Liver (tissue), 9 donors: ENCODE results near the gene IGF2BP3. TPM values are rescaled to one million over a fixed set of nuclear protein-coding genes. Genes with fewer than 3 reads are reported as not detected.

Experiments used
- DNase-seq: peaks from one replicate; pipeline ENCODE4 v3.0.0-alpha.2; 2017; ENCODE audit warnings: low spot score
- H3K27ac ChIP-seq, 2 donors: one replicate each; pipeline ENCODE4 v1.7.0; 2013; ENCODE audit warnings: inconsistent platforms in 2 of 2, low read length in 2 of 2, control low read depth in 1 of 2, low read depth in 1 of 2, mild to moderate bottlenecking in 1 of 2
- H3K27me3 ChIP-seq, 4 donors: one replicate each; pipeline versions ENCODE4 v1.6.1 to v1.7.0; 2013; ENCODE audit warnings: low read length in 3 of 4, inconsistent platforms in 1 of 4, mild to moderate bottlenecking in 1 of 4, moderate library complexity in 1 of 4; ENCODE audit not compliant: control insufficient read depth in 4 of 4, insufficient read depth in 4 of 4
- H3K36me3 ChIP-seq, 4 donors: one replicate each; pipeline versions ENCODE4 v1.6.1 to v1.7.0; 2013; ENCODE audit warnings: low read length in 3 of 4, mild to moderate bottlenecking in 3 of 4, low read depth in 1 of 4, moderate library complexity in 1 of 4; ENCODE audit not compliant: control insufficient read depth in 4 of 4, insufficient read depth in 3 of 4
- H3K4me1 ChIP-seq, 4 donors: one replicate each; pipeline versions ENCODE4 v1.6.1 to v1.7.0; 2013; ENCODE audit warnings: low read length in 3 of 4, mild to moderate bottlenecking in 3 of 4, moderate library complexity in 1 of 4; ENCODE audit not compliant: control insufficient read depth in 4 of 4, insufficient read depth in 4 of 4
- H3K4me3 ChIP-seq, 3 donors: one replicate each; pipeline versions ENCODE4 v1.6.1 to v1.7.0; 2013; ENCODE audit warnings: low read length in 3 of 3, control low read depth in 1 of 3, low read depth in 1 of 3, mild to moderate bottlenecking in 1 of 3
- H3K9ac ChIP-seq, 2 donors: one replicate each; pipeline ENCODE4 v1.7.0; 2013; ENCODE audit warnings: low read length in 2 of 2, mild to moderate bottlenecking in 2 of 2, moderate library complexity in 2 of 2, control low read depth in 1 of 2, low read depth in 1 of 2
- H3K9me3 ChIP-seq, 4 donors: one replicate each; pipeline versions ENCODE4 v1.6.1 to v1.7.0; 2013; ENCODE audit warnings: low read length in 3 of 4; ENCODE audit not compliant: control insufficient read depth in 4 of 4
- ATF3 ChIP-seq: IDR thresholded peaks from 2 replicates; pipeline ENCODE4 v1.6.1; 2016; ENCODE audit warnings: antibody characterized with exemption
- CTCF ChIP-seq: fragments of 150-350 bp; IDR thresholded peaks from 2 replicates; pipeline ENCODE4 v1.5.1; 2017; ENCODE audit warnings: improper control_type of control experiment, low read depth, low read length; ENCODE audit not compliant: missing input control
- EGR1 ChIP-seq, 2 donors: IDR thresholded peaks; 2 replicates each; pipeline ENCODE4 v1.6.1; 2016 to 2018; ENCODE audit warnings: antibody characterized with exemption in 2 of 2, low read depth in 2 of 2
- FOXA1 ChIP-seq: IDR thresholded peaks from 2 replicates; pipeline ENCODE4 v1.6.1; 2016; ENCODE audit warnings: antibody characterized with exemption
- FOXA2 ChIP-seq: IDR thresholded peaks from 2 replicates; pipeline ENCODE4 v1.6.1; 2016; ENCODE audit warnings: antibody characterized with exemption
- GABPA ChIP-seq, 2 donors: IDR thresholded peaks in 1 of 2; conservative IDR thresholded peaks in 1 of 2; 2 replicates each; pipeline ENCODE4 v1.6.1; 2016; ENCODE audit warnings: antibody characterized with exemption in 2 of 2, mild to moderate bottlenecking in 1 of 2, moderate library complexity in 1 of 2
- HNF4A ChIP-seq, 2 donors: conservative IDR thresholded peaks; 2 replicates each; pipeline ENCODE4 v1.6.1; 2016; ENCODE audit warnings: antibody characterized with exemption in 2 of 2, mild to moderate bottlenecking in 2 of 2
- HNF4G ChIP-seq: IDR thresholded peaks from 2 replicates; pipeline ENCODE4 v1.6.1; 2016; ENCODE audit warnings: antibody characterized with exemption
- JUND ChIP-seq, 2 donors: IDR thresholded peaks; 2 replicates each; pipeline ENCODE4 v1.6.1; 2016; ENCODE audit warnings: antibody characterized with exemption in 2 of 2
- MAX ChIP-seq: IDR thresholded peaks from 2 replicates; pipeline ENCODE4 v1.6.1; 2016; ENCODE audit warnings: antibody characterized with exemption
- NR2F2 ChIP-seq: IDR thresholded peaks from 2 replicates; pipeline ENCODE4 v1.6.1; 2016; ENCODE audit warnings: antibody characterized with exemption
- RAD21 ChIP-seq, 2 donors: IDR thresholded peaks; 2 replicates each; pipeline ENCODE4 v1.6.1; 2016; ENCODE audit warnings: antibody characterized with exemption in 2 of 2, mild to moderate bottlenecking in 2 of 2
- REST ChIP-seq: IDR thresholded peaks from 2 replicates; pipeline ENCODE4 v1.6.1; 2016; ENCODE audit warnings: antibody characterized with exemption, mild to moderate bottlenecking
- RXRA ChIP-seq, 2 donors: IDR thresholded peaks; 2 replicates each; pipeline ENCODE4 v1.6.1; 2017 to 2018; ENCODE audit warnings: antibody characterized with exemption in 2 of 2, mild to moderate bottlenecking in 1 of 2
- SP1 ChIP-seq: IDR thresholded peaks from 2 replicates; pipeline ENCODE4 v1.6.1; 2018; ENCODE audit warnings: antibody characterized with exemption, mild to moderate bottlenecking
- TAF1 ChIP-seq: conservative IDR thresholded peaks from 2 replicates; pipeline ENCODE4 v1.6.1; 2016; ENCODE audit warnings: antibody characterized with exemption, mild to moderate bottlenecking
- YY1 ChIP-seq: IDR thresholded peaks from 2 replicates; pipeline ENCODE4 v1.6.1; 2016; ENCODE audit warnings: antibody characterized with exemption, mild to moderate bottlenecking
- ZBTB33 ChIP-seq: IDR thresholded peaks from 2 replicates; pipeline ENCODE4 v1.6.1; 2016; ENCODE audit warnings: antibody characterized with exemption
- WGBS: extraction: QIAGEN DNeasy Blood & Tissue Kit; methylation state at CpG from one replicate; pipeline ENCODE4 v1.1.7; 2013; 5-methylcytosine and 5-hydroxymethylcytosine counted together
- polyA plus RNA-seq, 2 donors: library from polyadenylated mRNA; stranded (reverse) in 1 of 2; unstranded in 1 of 2; fragments of 200-250 nt in 1 of 2; fragments of >200 nt in 1 of 2; fragmentation: Nextera tagmentation in 1 of 2; extraction: Ambion mirVana in 1 of 2; gene quantifications; one replicate each; pipeline versions ENCODE4 v1.2.1 to v1.2.3, GENCODE V29; 2013 to 2015
- total RNA-seq, 2 donors: library from RNA; depleted of rRNA; stranded (reverse); fragments of >200 nt; gene quantifications; one replicate each; pipeline ENCODE4 v1.2.3, GENCODE V29; 2014
- donor health status: healthy.
- donor health status: healthy.
- donor health status: healthy.
- donor health status: healthy.
- donor health status: healthy.

IGF2BP3 gene
- total and polyA plus RNA-seq, 4 donors, result 0.17 to 28.4 (median 0.23) TPM; not detected in 1

- no peaks in the 10 kb centered on the region for H3K4me1 ChIP-seq
- no peak overlapping the region for H3K4me3 ChIP-seq
- H3K9ac ChIP-seq, result no peak overlapping the region
- no peak for DNase-seq
- H3K9me3 ChIP-seq, result no peaks in the 10 kb centered on the region
- TF ChIP-seq FOXA1, result no peak
- no peak for TF ChIP-seq RXRA (IDR thresholded peaks at IDR 0.05)
- TF ChIP-seq REST, result no peak
- TF ChIP-seq RAD21 (IDR thresholded peaks at IDR 0.05), result no peak
- TF ChIP-seq CTCF, result no peak
- WGBS, result 91% methylated on average over 2 of the region's 2 CpGs
- no peaks in the 10 kb centered on the region for H3K36me3 ChIP-seq
- H3K27ac ChIP-seq, result no peak overlapping the region
- peaks cover 0 to 2% (median 0%) of the 10 kb centered on the region in 4 donors for H3K27me3 ChIP-seq
Measured at GRCh38 chr7:23266918-23267317, 203.4 kb downstream of the IGF2BP3 start.

- DNase-seq, result no peak
- peaks cover 0 to 2% (median under 1%) of the 10 kb centered on the region in 4 donors for H3K27me3 ChIP-seq
- H3K36me3 ChIP-seq, result no peaks in the 10 kb centered on the region
- H3K4me3 ChIP-seq, result no peak overlapping the region
- 79% methylated on average over 7 of the region's 7 CpGs for WGBS
- H3K4me1 ChIP-seq, result no peaks in the 10 kb centered on the region
- no peaks in the 10 kb centered on the region for H3K9me3 ChIP-seq
- TF ChIP-seq JUND (IDR thresholded peaks at IDR 0.05), result no peak
- no peak for TF ChIP-seq TAF1
- TF ChIP-seq SP1, result no peak
- no peak for TF ChIP-seq FOXA2
- TF ChIP-seq FOXA1, result no peak
- no peak for TF ChIP-seq YY1
- no peak for TF ChIP-seq RXRA (IDR thresholded peaks at IDR 0.05)
- TF ChIP-seq MAX, result no peak
- TF ChIP-seq ZBTB33, result no peak
- TF ChIP-seq CTCF, result no peak
- TF ChIP-seq RAD21 (IDR thresholded peaks at IDR 0.05), result no peak
- no peak for TF ChIP-seq HNF4G
- no peak for TF ChIP-seq GABPA (IDR thresholded peaks at IDR 0.05 in 1 of 2, conservative IDR thresholded peaks at IDR 0.05 in 1 of 2)
- TF ChIP-seq NR2F2, result no peak
- TF ChIP-seq HNF4A (conservative IDR thresholded peaks at IDR 0.05), result no peak
- no peak for TF ChIP-seq REST
- TF ChIP-seq ATF3, result no peak
- TF ChIP-seq EGR1 (IDR thresholded peaks at IDR 0.05; ENCODE audit: low read depth in 2 of 2), result no peak
- H3K9ac ChIP-seq, result no peak overlapping the region
- no peak overlapping the region for H3K27ac ChIP-seq
Measured at GRCh38 chr7:23264916-23265458, 205.3 kb downstream of the IGF2BP3 start.
